Activated naive CD8-positive, alpha-beta T cell (primary cell): ENCODE measurements around the gene LHFPL2.
"Not testable (repeated sequence)": the region's sequence is repeated elsewhere in the genome, so short reads cannot be mapped to it uniquely, and the experiment has no call there.

ENCODE experiments used
- H3K27ac Mint-ChIP-seq: one replicate; pipeline ENCODE4 v1.8.0; 2021; ENCODE audit warnings: mixed read lengths
- H3K27me3 Mint-ChIP-seq: one replicate; pipeline ENCODE4 v1.8.0; 2021; ENCODE audit warnings: mixed read lengths
- H3K36me3 Mint-ChIP-seq: one replicate; pipeline ENCODE4 v1.8.0; 2021; ENCODE audit warnings: mixed read lengths
- H3K4me1 Mint-ChIP-seq: one replicate; pipeline ENCODE4 v1.8.0; 2021; ENCODE audit warnings: low read depth, mixed read lengths
- H3K4me3 Mint-ChIP-seq: one replicate; pipeline ENCODE4 v1.8.0; 2021; ENCODE audit warnings: mild to moderate bottlenecking, mixed read lengths
- H3K9me3 Mint-ChIP-seq: one replicate; pipeline ENCODE4 v1.8.0; 2021; ENCODE audit warnings: low read depth, mixed read lengths

Gene LHFPL2

GRCh38 chr5:78624992-78625391, 23.6 kb downstream of the LHFPL2 start:
- Mint-ChIP-seq H3K4me1 (no peaks in the 10 kb centered on the region), H3K27me3 (peaks cover 4% of the 10 kb centered on the region), H3K36me3 (no peaks in the 10 kb centered on the region), H3K4me3 (no peak overlapping the region), H3K27ac (no peak overlapping the region), H3K9me3 (peaks cover 3% of the 10 kb centered on the region)

DNA sequence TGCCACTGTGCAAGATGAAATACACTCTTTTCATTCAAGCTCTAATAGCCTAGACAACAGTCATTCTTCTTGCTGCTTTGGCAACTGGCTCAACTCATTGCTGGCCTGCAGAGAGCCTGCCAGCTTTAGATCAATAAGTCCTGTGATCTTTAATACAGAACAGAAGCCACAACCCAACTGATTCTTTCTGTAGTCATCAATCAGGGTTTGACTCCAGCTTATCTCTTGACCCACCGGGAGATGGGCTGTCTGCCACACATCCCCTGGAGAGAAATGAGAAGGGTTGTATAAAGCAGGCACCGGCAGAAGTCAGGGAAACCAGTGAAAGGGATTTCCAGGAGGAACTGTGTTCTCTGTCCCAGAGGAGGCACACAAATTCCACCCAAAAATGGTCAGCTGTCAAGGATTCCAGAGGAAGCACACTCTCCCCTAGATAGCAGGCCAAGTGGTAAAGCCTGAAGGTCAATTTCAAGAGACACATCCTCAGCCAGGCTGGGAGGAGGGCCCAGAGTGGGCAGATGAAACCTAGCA, 24.5 kb downstream of the LHFPL2 start:
- H3K27ac Mint-ChIP-seq: no peak overlapping the region
- no peaks in the 10 kb centered on the region for H3K36me3 Mint-ChIP-seq
- H3K9me3 Mint-ChIP-seq: peaks cover 3% of the 10 kb centered on the region
- no peaks in the 10 kb centered on the region for H3K4me1 Mint-ChIP-seq
- no peak overlapping the region for H3K4me3 Mint-ChIP-seq
- H3K27me3 Mint-ChIP-seq: peaks cover 4% of the 10 kb centered on the region

DNA sequence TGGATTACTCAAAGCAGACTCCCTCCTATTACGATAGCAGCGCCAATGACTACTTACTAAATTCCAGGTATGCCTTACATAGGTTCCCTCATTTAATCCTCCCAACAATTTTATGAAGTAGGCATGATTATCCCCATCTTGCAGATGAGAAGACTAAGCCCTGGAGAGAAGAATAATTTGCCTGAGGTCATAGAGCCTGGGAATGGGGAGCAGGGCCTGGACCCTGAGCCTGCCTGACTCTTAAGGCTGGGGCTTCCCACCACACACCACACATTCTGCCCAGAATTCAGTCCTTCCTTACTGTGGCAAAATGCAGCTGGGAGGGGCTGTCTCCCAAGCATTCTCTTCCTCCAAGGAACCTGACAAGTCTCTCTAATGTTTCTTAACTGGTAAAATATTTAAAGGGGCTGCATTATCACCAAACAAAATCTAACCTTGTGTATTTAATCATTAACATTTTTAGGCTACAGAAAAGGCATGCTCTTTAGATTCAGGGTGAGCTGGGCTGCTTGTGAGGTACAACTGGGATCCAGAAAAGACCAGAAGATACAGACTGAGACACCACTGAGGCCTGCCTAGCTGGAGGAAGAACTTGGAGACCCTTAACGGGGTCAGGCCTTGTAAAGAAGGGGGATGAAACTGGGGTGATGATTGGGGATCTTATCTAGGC, 26.1 kb downstream of the LHFPL2 start:
- Mint-ChIP-seq H3K36me3 (no peaks in the 10 kb centered on the region), H3K4me3 (no peak overlapping the region), H3K27me3 (peaks cover 2% of the 10 kb centered on the region), H3K9me3 (peaks cover 3% of the 10 kb centered on the region), H3K4me1 (no peaks in the 10 kb centered on the region), H3K27ac (no peak overlapping the region)

DNA sequence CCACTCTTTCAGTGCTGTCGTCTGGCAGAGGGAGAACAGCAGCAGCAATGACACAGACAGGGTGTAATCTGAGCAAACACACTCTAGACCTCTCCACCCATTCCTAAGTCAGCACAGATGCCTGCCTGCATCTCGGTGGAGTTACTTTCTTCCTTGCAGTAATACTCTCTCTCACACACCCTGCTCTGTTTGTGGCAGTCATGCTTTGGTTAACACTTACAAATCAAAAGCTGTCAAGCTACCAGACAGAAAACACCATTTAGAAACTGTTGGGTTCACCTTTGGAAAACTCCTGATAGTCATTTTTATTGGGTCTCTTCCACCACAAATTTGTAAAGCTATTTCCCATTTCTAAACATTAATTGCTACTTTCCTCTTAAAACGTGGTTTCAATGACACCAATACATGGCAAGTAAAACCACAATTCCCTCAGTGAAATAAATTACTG, 27.3 kb downstream of the LHFPL2 start:
- Mint-ChIP-seq H3K27ac (no peak overlapping the region), H3K36me3 (no peaks in the 10 kb centered on the region), H3K9me3 (peaks cover 3% of the 10 kb centered on the region)

GRCh38 chr5:78620119-78620518, 28.5 kb downstream of the LHFPL2 start:
- not testable (repeated sequence) for H3K9me3 Mint-ChIP-seq, H3K4me1 Mint-ChIP-seq, H3K4me3 Mint-ChIP-seq, H3K27ac Mint-ChIP-seq, H3K27me3 Mint-ChIP-seq, H3K36me3 Mint-ChIP-seq

More for the DNA sequence above, 27.3 kb downstream of the LHFPL2 start:
- Mint-ChIP-seq H3K27me3 (no peaks in the 10 kb centered on the region), H3K4me3 (no peak overlapping the region), H3K4me1 (no peaks in the 10 kb centered on the region)

DNA sequence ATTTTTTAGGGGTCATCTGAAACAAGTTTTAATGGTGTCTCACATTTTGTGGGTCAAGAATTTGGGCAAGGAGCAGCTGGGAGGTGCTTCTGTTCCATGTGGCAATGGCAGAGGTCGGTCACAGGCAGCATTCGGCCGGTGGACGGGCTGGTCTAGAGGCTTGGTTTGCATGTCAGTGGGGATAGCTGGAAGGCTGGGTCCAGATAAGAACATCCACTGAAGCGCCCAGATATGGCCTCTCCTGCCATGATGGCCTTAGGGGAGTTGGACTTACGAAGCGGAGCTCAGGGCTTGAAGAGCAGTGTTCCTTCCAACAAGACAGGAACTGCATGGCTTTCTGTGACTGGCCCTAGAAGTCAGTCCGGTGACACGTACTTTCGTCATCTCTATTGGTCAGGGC, 30.3 kb downstream of the LHFPL2 start:
- peaks cover 3% of the 10 kb centered on the region for H3K9me3 Mint-ChIP-seq
- H3K4me1 Mint-ChIP-seq: no peaks in the 10 kb centered on the region
- H3K27ac Mint-ChIP-seq: no peak overlapping the region
- H3K27me3 Mint-ChIP-seq: no peaks in the 10 kb centered on the region
- no peaks in the 10 kb centered on the region for H3K36me3 Mint-ChIP-seq
- no peak overlapping the region for H3K4me3 Mint-ChIP-seq

DNA sequence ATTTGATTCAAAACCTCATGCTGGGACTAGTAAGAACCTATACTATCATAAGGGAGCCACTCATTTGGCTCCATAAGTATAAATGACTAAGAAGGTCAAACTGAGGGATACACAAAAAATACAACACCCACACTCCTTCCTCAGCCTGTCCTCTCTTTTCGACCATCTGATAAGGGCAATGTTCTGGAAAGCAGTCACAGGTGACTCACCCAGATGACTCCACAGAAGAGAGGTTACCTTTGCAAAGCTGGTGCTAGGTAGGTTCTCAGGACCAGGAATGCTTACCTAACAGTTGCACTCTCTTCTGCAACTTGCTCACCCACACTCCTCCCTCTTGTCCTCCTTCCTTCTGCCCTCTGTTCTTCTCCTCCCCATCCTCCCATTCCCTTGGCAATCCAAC, 32.9 kb downstream of the LHFPL2 start:
- no peaks in the 10 kb centered on the region for H3K36me3 Mint-ChIP-seq
- no peak overlapping the region for H3K4me3 Mint-ChIP-seq
- peaks cover 3% of the 10 kb centered on the region for H3K9me3 Mint-ChIP-seq
- H3K4me1 Mint-ChIP-seq: no peaks in the 10 kb centered on the region
- H3K27me3 Mint-ChIP-seq: no peaks in the 10 kb centered on the region
- no peak overlapping the region for H3K27ac Mint-ChIP-seq

- Mint-ChIP-seq H3K36me3 (no peaks in the 10 kb centered on the region), H3K4me1 (no peaks in the 10 kb centered on the region), H3K27me3 (no peaks in the 10 kb centered on the region), H3K27ac (no peak overlapping the region), H3K4me3 (no peak overlapping the region), H3K9me3 (no peaks in the 10 kb centered on the region)
These were observed 33.8 kb downstream of the LHFPL2 start for GRCh38 chr5:78614816-78615215.

DNA sequence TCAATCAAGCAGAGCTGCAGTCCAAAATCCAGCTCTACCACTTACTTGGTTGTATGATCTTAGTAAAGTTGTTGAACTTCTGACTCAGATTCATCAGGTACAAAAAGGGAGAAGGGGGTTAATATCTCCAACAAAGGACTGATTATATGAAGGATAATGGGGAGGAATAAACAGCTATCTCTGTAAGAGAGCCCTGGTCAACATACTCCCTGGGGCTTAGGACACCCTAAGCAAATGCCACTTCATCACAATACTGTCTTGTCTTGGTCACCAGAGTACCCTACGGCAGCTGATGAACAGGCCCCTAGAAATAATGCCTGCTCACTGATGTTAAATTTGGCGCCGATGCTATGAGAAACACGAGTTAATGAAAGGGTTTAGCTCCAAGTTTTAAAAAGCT, 34.8 kb downstream of the LHFPL2 start:
- Mint-ChIP-seq H3K4me3 (no peak overlapping the region), H3K27ac (no peak overlapping the region), H3K4me1 (no peaks in the 10 kb centered on the region), H3K27me3 (no peaks in the 10 kb centered on the region), H3K36me3 (no peaks in the 10 kb centered on the region), H3K9me3 (no peaks in the 10 kb centered on the region)

DNA sequence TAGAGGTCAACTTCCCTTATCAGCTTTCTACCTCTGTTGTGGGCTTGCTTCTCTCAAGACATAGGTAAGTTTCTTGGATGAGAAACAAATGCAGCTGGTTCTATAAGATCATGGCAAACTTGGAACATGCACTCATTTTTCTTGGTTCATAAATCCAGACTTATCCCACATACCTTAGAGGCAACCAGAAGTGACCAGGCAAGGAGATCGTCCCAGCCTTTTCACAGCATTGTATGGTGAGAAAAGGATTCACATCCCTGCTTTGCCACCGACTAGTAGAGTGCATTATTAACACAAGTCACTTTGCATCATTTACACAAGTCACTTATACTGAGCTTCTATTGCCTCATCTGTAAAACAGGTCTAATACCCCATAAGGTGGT, 35.4 kb downstream of the LHFPL2 start:
- Mint-ChIP-seq H3K36me3 (no peaks in the 10 kb centered on the region), H3K27me3 (no peaks in the 10 kb centered on the region), H3K9me3 (no peaks in the 10 kb centered on the region), H3K27ac (no peak overlapping the region), H3K4me1 (no peaks in the 10 kb centered on the region), H3K4me3 (no peak overlapping the region)

GRCh38 chr5:78612227-78613150, 36.1 kb downstream of the LHFPL2 start:
- no peaks in the 10 kb centered on the region for H3K36me3 Mint-ChIP-seq
- no peaks in the 10 kb centered on the region for H3K27me3 Mint-ChIP-seq
- no peaks in the 10 kb centered on the region for H3K4me1 Mint-ChIP-seq
- H3K9me3 Mint-ChIP-seq: no peaks in the 10 kb centered on the region
- no peak overlapping the region for H3K27ac Mint-ChIP-seq
- no peak overlapping the region for H3K4me3 Mint-ChIP-seq

DNA sequence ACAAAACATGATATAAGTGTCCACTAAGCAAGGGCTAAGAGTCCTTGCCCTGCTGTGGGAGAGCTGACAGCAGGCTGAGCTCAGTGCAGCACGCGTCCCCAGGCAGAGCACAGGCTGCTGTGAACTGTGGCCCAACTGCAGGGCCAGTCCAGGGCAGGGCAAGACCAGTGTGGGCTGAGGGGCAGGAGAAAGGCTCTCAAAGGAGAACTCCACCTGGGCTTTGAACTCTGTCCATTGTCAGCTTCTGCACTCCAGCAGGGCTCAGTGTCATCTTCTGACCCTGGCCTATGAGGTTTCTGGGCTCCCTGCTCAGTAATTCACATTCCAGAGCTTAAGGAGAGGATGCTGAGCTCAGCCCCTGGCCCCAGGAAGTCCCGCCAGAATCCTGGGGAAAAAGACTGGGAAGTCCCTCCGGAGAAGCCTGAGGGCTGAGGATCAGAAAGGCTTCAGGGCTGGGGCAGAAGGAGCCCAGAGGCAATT, 37.4 kb downstream of the LHFPL2 start:
- Mint-ChIP-seq H3K27ac (no peak overlapping the region), H3K9me3 (no peaks in the 10 kb centered on the region), H3K4me1 (no peaks in the 10 kb centered on the region), H3K4me3 (no peak overlapping the region), H3K36me3 (no peaks in the 10 kb centered on the region), H3K27me3 (no peaks in the 10 kb centered on the region)

DNA sequence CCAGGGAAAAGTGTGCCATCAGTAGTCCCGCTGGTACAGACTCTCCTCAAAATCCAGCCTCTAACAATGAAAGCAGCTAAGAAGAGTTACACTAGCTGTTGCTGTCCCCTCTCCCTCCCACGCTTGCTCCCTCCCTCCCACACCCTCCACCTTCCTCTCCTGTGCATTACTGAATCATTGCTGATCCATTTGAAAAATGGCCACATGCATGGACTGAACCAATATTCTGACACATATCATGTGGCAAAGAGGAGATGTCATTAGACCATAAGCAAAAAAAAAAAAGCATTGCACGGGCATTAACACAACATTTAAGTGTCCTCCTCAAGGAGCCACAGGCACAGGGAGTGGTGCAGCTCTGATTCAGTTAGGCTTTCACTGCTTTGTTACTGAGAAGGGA, 37.9 kb downstream of the LHFPL2 start:
- Mint-ChIP-seq H3K27ac (no peak overlapping the region), H3K4me3 (no peak overlapping the region), H3K36me3 (no peaks in the 10 kb centered on the region), H3K4me1 (no peaks in the 10 kb centered on the region), H3K27me3 (no peaks in the 10 kb centered on the region), H3K9me3 (no peaks in the 10 kb centered on the region)

DNA sequence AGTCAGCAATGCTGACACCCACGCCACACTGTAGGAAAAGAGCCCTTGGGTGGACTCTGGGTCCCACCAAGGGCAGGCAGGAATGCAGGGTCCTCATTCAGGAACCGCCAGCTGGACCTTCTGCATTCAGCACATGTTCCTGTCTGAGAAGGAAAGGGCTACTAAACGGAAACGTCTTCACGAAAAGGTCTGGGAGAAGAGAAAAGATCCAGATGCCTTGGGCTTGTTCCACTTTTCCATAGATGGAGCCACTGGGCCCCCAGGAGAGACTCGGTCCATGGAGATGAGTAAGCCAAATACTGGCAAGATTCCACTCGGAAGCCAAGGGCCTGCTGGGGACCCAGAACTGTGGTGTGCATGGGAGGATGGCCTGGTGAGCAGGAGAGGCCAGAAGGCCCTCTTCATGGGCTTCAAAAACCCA, 38.4 kb downstream of the LHFPL2 start:
- Mint-ChIP-seq H3K27me3 (no peaks in the 10 kb centered on the region), H3K4me1 (no peaks in the 10 kb centered on the region), H3K9me3 (no peaks in the 10 kb centered on the region), H3K36me3 (no peaks in the 10 kb centered on the region), H3K4me3 (no peak overlapping the region), H3K27ac (no peak overlapping the region)

DNA sequence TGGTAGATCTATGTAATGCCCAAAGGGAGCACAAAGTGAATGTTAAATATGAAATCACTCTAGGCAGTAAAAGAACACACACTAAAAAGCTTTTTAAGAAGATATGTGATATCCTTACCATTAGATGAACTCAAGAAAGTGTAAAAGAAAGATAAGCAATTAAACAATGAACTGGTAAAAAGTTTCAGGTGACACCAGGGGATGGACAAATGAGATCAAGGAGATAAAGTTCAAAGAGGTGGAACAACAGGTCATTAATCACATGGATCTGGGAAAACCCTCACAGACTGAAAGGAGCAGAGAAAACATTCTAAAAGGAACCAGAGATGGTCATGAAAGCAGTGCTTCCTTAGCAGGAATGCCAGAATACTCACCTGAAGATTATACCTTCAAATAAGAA, 40.7 kb downstream of the LHFPL2 start:
- Mint-ChIP-seq H3K4me3 (no peak overlapping the region), H3K9me3 (no peaks in the 10 kb centered on the region), H3K27me3 (no peaks in the 10 kb centered on the region), H3K36me3 (no peaks in the 10 kb centered on the region), H3K4me1 (no peaks in the 10 kb centered on the region), H3K27ac (no peak overlapping the region)
